WI38 (cell line): ENCODE data around the gene PLEKHG1.

Source experiments
- H3K4me3 ChIP-seq: 2 replicates; pipeline ENCODE4 v1.5.1; 2011; ENCODE audit warnings: low read depth, mild to moderate bottlenecking, control low read depth, low read length
- TF ChIP-seq, protein P1 (sequence below): IDR thresholded peaks from 2 replicates; pipeline ENCODE4 v1.5.1; 2012; ENCODE audit warnings: low read depth, mild to moderate bottlenecking, control low read depth, low read length

Gene PLEKHG1

DNA sequence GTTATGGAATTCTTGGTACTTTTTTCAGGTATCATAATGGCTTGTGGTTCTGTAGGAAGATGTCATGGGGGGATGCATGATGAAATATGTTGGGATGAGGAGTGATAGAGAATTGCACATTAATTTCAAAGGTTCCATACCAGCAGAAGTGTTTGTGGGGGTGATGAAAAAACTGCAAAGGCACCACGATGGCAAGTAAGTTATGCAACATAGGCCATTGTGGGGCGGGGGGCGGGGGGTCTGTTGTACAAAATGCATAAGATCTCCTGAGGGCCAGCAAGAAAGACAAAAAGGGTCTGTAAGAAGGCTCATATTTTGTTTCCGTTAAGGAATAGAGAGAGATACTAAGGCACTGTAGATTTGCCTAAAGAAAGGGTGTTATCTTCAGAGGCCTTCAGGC is 26.2 kb downstream of the PLEKHG1 start:
- H3K4me3 ChIP-seq: no peak overlapping the region
- TF ChIP-seq, protein P1, sequence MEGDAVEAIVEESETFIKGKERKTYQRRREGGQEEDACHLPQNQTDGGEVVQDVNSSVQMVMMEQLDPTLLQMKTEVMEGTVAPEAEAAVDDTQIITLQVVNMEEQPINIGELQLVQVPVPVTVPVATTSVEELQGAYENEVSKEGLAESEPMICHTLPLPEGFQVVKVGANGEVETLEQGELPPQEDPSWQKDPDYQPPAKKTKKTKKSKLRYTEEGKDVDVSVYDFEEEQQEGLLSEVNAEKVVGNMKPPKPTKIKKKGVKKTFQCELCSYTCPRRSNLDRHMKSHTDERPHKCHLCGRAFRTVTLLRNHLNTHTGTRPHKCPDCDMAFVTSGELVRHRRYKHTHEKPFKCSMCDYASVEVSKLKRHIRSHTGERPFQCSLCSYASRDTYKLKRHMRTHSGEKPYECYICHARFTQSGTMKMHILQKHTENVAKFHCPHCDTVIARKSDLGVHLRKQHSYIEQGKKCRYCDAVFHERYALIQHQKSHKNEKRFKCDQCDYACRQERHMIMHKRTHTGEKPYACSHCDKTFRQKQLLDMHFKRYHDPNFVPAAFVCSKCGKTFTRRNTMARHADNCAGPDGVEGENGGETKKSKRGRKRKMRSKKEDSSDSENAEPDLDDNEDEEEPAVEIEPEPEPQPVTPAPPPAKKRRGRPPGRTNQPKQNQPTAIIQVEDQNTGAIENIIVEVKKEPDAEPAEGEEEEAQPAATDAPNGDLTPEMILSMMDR: no peak

DNA sequence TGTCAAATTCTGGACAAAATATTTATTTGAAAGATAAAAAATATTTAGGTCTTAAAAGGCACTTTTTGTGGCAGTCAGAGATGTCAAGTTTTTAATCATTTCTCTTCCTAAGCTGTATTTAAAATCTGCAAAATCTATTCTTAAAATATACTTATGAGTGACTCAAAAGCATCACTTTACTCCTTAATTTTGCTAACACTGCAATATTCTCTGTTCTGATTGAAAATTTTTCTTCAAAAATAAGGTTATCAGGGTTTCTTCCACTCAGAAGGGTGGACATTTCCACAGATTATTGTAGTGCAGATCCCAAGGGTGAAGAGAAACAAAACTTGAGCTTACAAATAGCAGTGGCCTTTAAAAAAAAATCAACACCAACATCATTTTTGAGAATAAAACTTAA is 27.5 kb downstream of the PLEKHG1 start:
- TF ChIP-seq, protein P1: no peak

DNA sequence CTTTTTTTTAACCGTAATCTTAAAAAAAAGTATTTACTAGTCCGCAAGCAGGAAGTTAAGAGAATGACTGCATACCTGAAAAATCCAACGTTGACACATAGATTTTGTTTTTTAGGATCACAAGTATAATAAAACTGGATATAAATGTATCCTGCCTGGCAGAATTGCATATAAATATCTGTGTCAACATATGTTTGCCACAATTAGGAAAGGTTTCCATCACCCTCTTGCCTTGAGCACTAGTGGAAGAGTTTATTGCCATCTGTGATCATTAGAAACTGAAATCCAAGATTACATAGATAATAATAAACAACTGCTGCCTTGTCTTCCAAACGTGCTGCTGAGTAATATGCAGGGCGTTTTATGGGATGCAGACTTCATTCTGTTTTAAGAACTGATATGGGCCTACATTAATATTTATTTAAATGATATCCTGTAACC is 27.9 kb downstream of the PLEKHG1 start:
- H3K4me3 ChIP-seq: no peak overlapping the region
- TF ChIP-seq, protein P1: no peak

More for the DNA sequence above, 27.5 kb downstream of the PLEKHG1 start:
- H3K4me3 ChIP-seq: no peak overlapping the region

DNA sequence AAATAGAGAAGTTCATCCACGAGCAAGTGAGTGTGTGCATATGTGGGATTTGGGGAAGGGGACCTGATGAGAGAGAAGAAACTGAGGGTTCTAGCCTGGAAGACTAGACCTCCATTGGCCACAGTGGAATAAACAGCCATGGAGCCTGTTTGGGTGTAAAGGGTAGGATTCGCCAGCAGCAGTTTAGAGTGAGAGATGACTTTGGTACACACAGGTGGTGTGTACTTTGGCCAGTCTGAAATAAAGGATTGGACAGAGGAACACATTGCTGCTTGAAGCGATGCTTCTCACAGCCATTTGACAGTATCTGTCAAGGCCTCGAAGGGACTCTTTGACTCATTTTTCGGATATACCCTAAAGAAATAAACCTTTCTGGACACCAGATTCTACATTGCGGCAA is 29.2 kb downstream of the PLEKHG1 start:
- no peak overlapping the region for H3K4me3 ChIP-seq
- TF ChIP-seq, protein P1: no peak

DNA sequence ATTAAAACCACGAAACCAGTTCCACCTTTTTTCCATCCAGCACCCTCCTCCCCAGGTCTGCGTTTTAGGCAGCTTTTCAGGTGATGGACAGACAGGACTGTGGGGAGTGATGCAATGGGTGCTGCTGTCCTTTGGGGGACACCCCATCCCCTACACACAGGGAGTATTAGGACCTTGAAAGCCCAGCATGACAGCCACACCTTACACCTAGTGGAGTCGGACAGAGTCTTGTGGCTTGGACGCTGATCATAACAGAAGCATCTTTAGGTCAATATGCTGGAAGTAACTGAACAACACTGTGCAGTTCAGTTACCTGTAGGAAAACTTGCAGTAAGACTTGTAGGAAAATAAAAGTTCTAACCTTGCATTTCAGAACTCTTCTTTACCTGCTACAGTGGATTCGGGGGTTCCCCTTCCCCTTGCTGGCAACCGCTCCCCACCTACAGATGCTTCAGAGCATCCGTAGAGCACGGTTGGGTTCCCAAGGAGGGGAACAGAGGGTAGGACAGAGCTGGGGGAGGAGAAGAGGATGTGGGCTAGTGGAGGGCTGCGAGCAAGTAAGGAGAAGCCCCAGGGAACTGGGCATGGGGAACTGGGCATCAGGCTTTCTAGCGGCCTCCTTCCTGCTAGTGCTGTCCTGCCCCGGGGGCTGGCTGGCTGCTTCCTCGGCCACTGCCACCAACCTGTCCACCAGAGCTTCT is 31.7 kb downstream of the PLEKHG1 start:
- no peak overlapping the region for H3K4me3 ChIP-seq
- TF ChIP-seq, protein P1: no peak

DNA sequence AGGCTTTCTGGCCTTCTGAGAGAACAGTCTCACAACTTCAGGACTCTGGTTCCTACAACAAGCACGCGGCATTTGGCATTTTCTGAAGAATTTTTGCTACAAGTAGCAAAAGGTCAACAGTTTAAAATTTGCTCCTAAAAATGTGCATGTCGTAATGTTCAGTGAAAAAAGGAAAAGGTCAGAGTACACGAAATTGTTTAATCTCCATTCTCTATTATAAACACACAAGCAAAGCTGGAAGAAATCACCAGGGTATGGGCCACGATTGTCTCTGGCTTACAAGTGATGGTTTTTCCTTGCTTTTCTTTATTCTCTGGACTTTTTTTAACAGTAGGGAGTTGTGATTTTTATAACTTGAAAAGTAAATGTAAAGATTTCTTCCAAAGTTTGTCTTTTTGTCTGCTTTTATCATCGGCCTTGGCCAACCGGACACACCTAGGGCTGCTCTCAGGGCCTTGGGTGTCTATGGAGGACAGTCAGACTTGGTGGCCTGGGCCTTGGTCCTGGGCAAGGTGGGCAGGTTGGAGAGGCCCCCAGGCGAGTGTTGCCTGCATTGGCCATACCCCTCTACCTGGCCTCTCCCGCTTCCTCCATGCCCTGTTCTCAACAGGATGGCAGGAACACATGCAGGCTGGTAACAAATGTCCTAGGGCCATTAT is 32.4 kb downstream of the PLEKHG1 start:
- H3K4me3 ChIP-seq: no peak overlapping the region
- TF ChIP-seq, protein P1: no peak

DNA sequence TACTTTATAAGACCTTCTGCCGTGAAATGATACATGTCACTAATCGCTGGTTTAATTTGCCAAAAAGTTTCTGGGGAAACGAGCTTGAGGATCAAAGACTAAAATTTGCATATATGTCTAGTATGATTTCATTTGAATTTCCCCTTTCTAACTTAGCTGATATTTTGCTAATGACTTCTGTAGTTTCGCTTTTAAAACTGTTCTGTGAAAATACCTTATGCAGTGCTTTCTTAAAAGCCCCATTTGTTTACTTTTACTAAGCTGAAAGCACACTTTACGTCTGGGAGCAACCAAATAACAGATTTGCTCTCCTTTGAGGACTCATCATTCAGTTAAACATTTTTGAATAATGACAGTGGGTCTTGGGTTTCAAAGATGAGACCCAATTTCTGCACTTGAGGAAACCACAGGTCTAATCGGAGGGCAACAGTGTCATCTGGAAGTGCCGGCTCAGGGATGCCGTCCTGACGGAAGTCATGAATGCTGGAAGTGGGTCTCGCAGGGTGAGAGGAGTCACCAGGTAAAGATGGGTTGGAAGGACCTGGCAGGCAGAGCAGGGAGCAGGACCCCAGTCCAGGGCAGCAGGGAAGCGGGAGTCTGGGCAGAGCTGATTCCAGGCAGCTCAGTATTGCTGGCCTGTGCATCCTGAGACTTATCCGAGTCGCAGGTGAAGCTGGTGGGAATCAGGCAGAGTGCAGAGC is 33.2 kb downstream of the PLEKHG1 start:
- TF ChIP-seq, protein P1: no peak
- no peak overlapping the region for H3K4me3 ChIP-seq
